ENCODE measurements around the gene BLM. TPM values are rescaled to one million over a fixed set of nuclear protein-coding genes. Genes with fewer than 3 reads are reported as not detected.

BLM gene
- polyA plus RNA-seq, 1 of the 3 experiments (the other 2 are of a cell fraction): 2.7 TPM

- Histone ChIP-seq H3K36me3 (replicated peaks in 1 of 2; ENCODE audit: control insufficient read depth in 1 of 2, insufficient read depth in 2 of 2, low read length in 1 of 2) (no peaks in the 10 kb centered on the region), H3K9me2 (no peaks in the 10 kb centered on the region), H3K4me2 (no peak overlapping the region), H3K27me3 (ENCODE audit: insufficient read depth) (no peaks in the 10 kb centered on the region), H3K79me2 (ENCODE audit: insufficient read depth) (no peaks in the 10 kb centered on the region), H2AFZ (ENCODE audit: low read depth) (no peak overlapping the region), H3K9ac (no peak overlapping the region), H3K9me3 (no peaks in the 10 kb centered on the region), H3K27ac (ENCODE audit: low read depth in 2 of 2, low read length in 1 of 2) (no peak overlapping the region), H3F3A (replicated peaks; ENCODE audit: insufficient read depth) (peaks cover 12% of the 10 kb centered on the region), H3K4me3 (ENCODE audit: low read depth in 2 of 2, low read length in 1 of 2) (no peak overlapping the region), H4K20me1 (ENCODE audit: insufficient read depth) (no peaks in the 10 kb centered on the region; the same call in 1 of the 2 replicates), H3K4me1 (ENCODE audit: control insufficient read depth in 1 of 2, insufficient read depth in 2 of 2, low read depth in 1 of 2, low read length in 1 of 2) (peaks cover 4 to 5% of the 10 kb centered on the region in 2 experiments; a peak in 2 of 4 replicates)
- POLR2A ChIA-PET: no interaction called here
- CTCF ChIA-PET: no interaction called here
- no peak for DNase-seq
- 91% methylated on average over 5 of the region's 5 CpGs for WGBS (ENCODE audit: low lambda C conversion rate)
- no peak for TF ChIP-seq USF1 (IDR thresholded peaks at IDR 0.05; ENCODE audit: borderline replicate concordance, low read depth)
- TF ChIP-seq TAF1 (IDR thresholded peaks at IDR 0.05; ENCODE audit: borderline replicate concordance, low read depth, low read length): no peak
- TF ChIP-seq YY1 (IDR thresholded peaks at IDR 0.05; ENCODE audit: low read depth): no peak
- TF ChIP-seq EP300 (IDR thresholded peaks at IDR 0.05; ENCODE audit: borderline replicate concordance in 1 of 2, low read depth in 1 of 2, low read length in 1 of 2): no peak
- no peak for TF ChIP-seq MAX (IDR thresholded peaks at IDR 0.05; ENCODE audit: low read depth)
- no peak for TF ChIP-seq ZBTB33 (IDR thresholded peaks at IDR 0.05; ENCODE audit: borderline replicate concordance, low read depth)
- TF ChIP-seq EZH2phosphoT487 (IDR thresholded peaks at IDR 0.05; ENCODE audit: borderline replicate concordance, low read depth): no peak
- no peak for TF ChIP-seq FOXM1 (IDR thresholded peaks at IDR 0.05; ENCODE audit: low read depth)
- TF ChIP-seq NFIC (IDR thresholded peaks at IDR 0.05; ENCODE audit: borderline replicate concordance): no peak
- no peak for TF ChIP-seq SIN3A (IDR thresholded peaks at IDR 0.05; ENCODE audit: borderline replicate concordance, low read depth, low read length)
- TF ChIP-seq USF2 (IDR thresholded peaks at IDR 0.05; ENCODE audit: borderline replicate concordance, low read depth, low read length): no peak
- TF ChIP-seq POLR2AphosphoS5 (IDR thresholded peaks at IDR 0.05; ENCODE audit: low read depth, low read length): no peak
- no peak for TF ChIP-seq CHD2 (IDR thresholded peaks at IDR 0.05; ENCODE audit: low read length, partially characterized antibody)
Measured at GRCh38 chr15:90675464-90675863, 41.7 kb upstream of the BLM start.

All from SK-N-SH (cell line).